Measurements from ENCODE around the gene HOXB3. TPM values are rescaled to one million over a fixed set of nuclear protein-coding genes. Genes with fewer than 3 reads are reported as not detected.

HOXB3 gene
- total and polyA plus RNA-seq, 2 of the 4 experiments (the other 2 are of a cell fraction): 6.3 to 59.6 TPM

DNA sequence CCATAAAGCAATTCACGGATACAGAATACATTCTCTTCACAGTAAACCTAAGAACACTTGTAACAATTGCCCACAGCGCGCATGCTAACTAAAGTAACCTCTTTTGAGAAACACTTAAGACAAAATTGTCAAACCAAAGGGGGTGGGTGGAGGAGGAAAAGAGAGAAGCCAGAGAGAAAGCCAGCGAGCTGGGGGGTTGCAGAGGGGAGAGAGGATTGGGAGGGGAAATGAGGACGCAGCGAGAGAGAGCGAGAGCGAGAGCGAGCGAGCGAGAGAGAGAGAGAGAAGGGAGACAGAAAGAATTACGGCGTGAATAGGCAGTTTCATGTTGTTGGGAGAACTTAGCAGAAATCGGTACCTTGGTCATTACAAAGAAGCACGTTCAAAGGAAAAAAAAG is 22.4 kb upstream of the HOXB3 start:
- H3K4ac ChIP-seq (ENCODE audit: low read depth, low read length): peak overlapping the region; percentile 59
- BruUV-seq (replicated peaks): no TSS peak
- H3K18ac ChIP-seq (ENCODE audit: low read depth, low read length): peak overlapping the region; percentile 1
- peaks cover 3% of the 10 kb centered on the region; the same call in 1 of the 2 replicates for H3K36me3 ChIP-seq (ENCODE audit: control insufficient read depth, insufficient read depth, low read length)
- peak overlapping the region; percentile 77 for H2AK9ac ChIP-seq (replicated peaks; ENCODE audit: low read depth, low read length, poor library complexity)
- no peaks in the 10 kb centered on the region for H3K9me3 ChIP-seq (ENCODE audit: control insufficient read depth, insufficient read depth, low read length)
- peak overlapping the region; percentile 26 to 93; a peak in 2 of 4 replicates for H4K8ac ChIP-seq (ENCODE audit: low read depth in 2 of 2, low read length in 2 of 2)
- H3K27me3 ChIP-seq (ENCODE audit: control insufficient read depth, insufficient read depth, low read length): peaks cover 23% of the 10 kb centered on the region
- peak overlapping the region; percentile 87 for H3K27ac ChIP-seq (ENCODE audit: insufficient read depth, low read length)
- H2BK5ac ChIP-seq (ENCODE audit: low read depth, low read length, poor library complexity, severe bottlenecking): peak overlapping the region; percentile 79
- H3K79me1 ChIP-seq (ENCODE audit: low read depth in 1 of 2, low read length in 2 of 2): peaks cover 9 to 34% of the 10 kb centered on the region in 2 experiments; a peak in 3 of 4 replicates
- 0 out of 2 replicates have a peak, but pooled peaks have one; percentile 1 for ATAC-seq (ENCODE audit: low read depth)
- peak overlapping the region; percentile 5; the same call in 1 of the 3 replicates for H2BK15ac ChIP-seq (ENCODE audit: low read depth, low read length)
- H3K4me1 ChIP-seq (ENCODE audit: control insufficient read depth, insufficient read depth, low read length): peaks cover 14% of the 10 kb centered on the region
- intact Hi-C loops (cut with micrococcal nuclease): no loop called here
- CTCF ChIA-PET: interaction anchor here (0.5 to 1.4 kb wide), 10 partner anchors 9 to 581 kb away, joined by 3 to 9 read pairs (median 4); no protein-coding TSS in a partner anchor
- in situ Hi-C loops (cut with MboI; ENCODE audit: low sequenced_read_pairs): no loop called here
- peak overlapping the region; percentile 23; the same call in 1 of the 2 replicates for H2AK5ac ChIP-seq (ENCODE audit: low read depth, low read length)
- H3K9ac ChIP-seq (ENCODE audit: low read depth, low read length): peak overlapping the region; percentile 96
- dilution Hi-C loops (cut with HindIII; ENCODE audit: low sequenced_read_pairs, unreplicated experiment): no loop called here
- H3K56ac ChIP-seq (ENCODE audit: extremely low read depth, insufficient read depth, low read length): peak overlapping the region; percentile 50
- 0 out of 2 replicates have a peak, but pooled peaks cover 3% of the 10 kb centered on the region for H3K9me1 ChIP-seq (ENCODE audit: insufficient read depth, low read length)
- peak; percentile 54 for DNase-seq
- H4K20me1 ChIP-seq (ENCODE audit: insufficient read depth, low read length): no peaks in the 10 kb centered on the region
- H4K91ac ChIP-seq (ENCODE audit: insufficient read depth, low read depth, low read length): peak overlapping the region; percentile 14; the same call in 1 of the 2 replicates
- POLR2A ChIA-PET (ENCODE audit: unreplicated experiment): interaction anchor here (0.9 to 1.4 kb wide), 2 partner anchors 16 to 25 kb away, joined by 4 read pairs; no protein-coding TSS in a partner anchor
- H3K4me3 ChIP-seq (ENCODE audit: insufficient read depth, low read depth, low read length): peak overlapping the region; percentile 63
- peak overlapping the region; percentile 84 for H2AFZ ChIP-seq (replicated peaks; ENCODE audit: low read length, poor library complexity)
- H3K23ac ChIP-seq (ENCODE audit: low read depth, low read length): peak overlapping the region; percentile 66
- H4K5ac ChIP-seq (ENCODE audit: low read depth, low read length): 0 out of 2 replicates have a peak overlapping the region, but pooled peaks have one; percentile 21
- TF ChIP-seq RCOR1 (IDR thresholded peaks at IDR 0.05; ENCODE audit: insufficient replicate concordance, low read length) (no peak), NFE2L2 (IDR thresholded peaks at IDR 0.05; ENCODE audit: low read depth, low read length) (0 out of 2 replicates have a peak, but pooled peaks have one; percentile 9)
- H2BK120ac ChIP-seq (ENCODE audit: low read depth, low read length): no peak overlapping the region; the same call in 1 of the 2 replicates
- peak overlapping the region; percentile 83 for H3K14ac ChIP-seq (replicated peaks; ENCODE audit: low read depth, low read length)
- WGBS, 2 experiments (ENCODE audit: extremely low coverage in 2 of 2, insufficient read length in 1 of 2): 26% methylated on average over 10 of the region's 15 CpGs; no CpG with 5 or more reads in 1 of the 2 experiments
- H3K4me2 ChIP-seq (ENCODE audit: low read depth, low read length): peak overlapping the region; percentile 91
- no peak overlapping the region for H2BK20ac ChIP-seq (ENCODE audit: low read depth, low read length)
